ENCODE results near the gene RTN4R. TPM values are rescaled to one million over a fixed set of nuclear protein-coding genes. Genes with fewer than 3 reads are reported as not detected.
"Not testable (repeated sequence)": the region's sequence is repeated elsewhere in the genome, so short reads cannot be mapped to it uniquely, and the experiment has no call there.

Gene RTN4R
- total RNA-seq, 4 donors from 2014 or later = 5.0 to 12.9 TPM; not detected in 2

GRCh38 chr22:20275836-20276235 is 7.7 kb upstream of the RTN4R start:
- Histone ChIP-seq H3K9me3 (no peaks in the 10 kb centered on the region), H3K4me3 (no peak overlapping the region), H3K4me1 (no peaks in the 10 kb centered on the region), H3K36me3 (no peaks in the 10 kb centered on the region), H3K27ac (no peak overlapping the region), H3K27me3 (no peaks in the 10 kb centered on the region)
- TF ChIP-seq POLR2A (IDR thresholded peaks at IDR 0.05) (no peak), CTCF (IDR thresholded peaks at IDR 0.05) (no peak)
- intact Hi-C loops (cut with DNase I; ENCODE audit: low total_unique reads) = no loop called here
- DNase-seq = no peak

GRCh38 chr22:20275325-20275724 is 7.2 kb upstream of the RTN4R start:
- H3K9me3 ChIP-seq; DNase-seq; H3K4me1 ChIP-seq; H3K4me3 ChIP-seq; H3K27ac ChIP-seq; intact Hi-C loops (cut with DNase I; ENCODE audit: low total_unique reads); H3K27me3 ChIP-seq; H3K36me3 ChIP-seq: not testable (repeated sequence)

- H3K27ac ChIP-seq; H3K9me3 ChIP-seq; intact Hi-C loops (cut with DNase I; ENCODE audit: low total_unique reads); H3K36me3 ChIP-seq; H3K4me1 ChIP-seq; DNase-seq; H3K27me3 ChIP-seq; H3K4me3 ChIP-seq: not testable (repeated sequence)
Observed at GRCh38 chr22:20274374-20274773, 6.3 kb upstream of the RTN4R start.

- Histone ChIP-seq H3K27ac (no peak overlapping the region), H3K36me3 (no peaks in the 10 kb centered on the region)
- intact Hi-C loops (cut with DNase I; ENCODE audit: low total_unique reads) = no loop called here
Observed at GRCh38 chr22:20273758-20274181, 5.7 kb upstream of the RTN4R start.

GRCh38 chr22:20272700-20273099 is 4.6 kb upstream of the RTN4R start:
- no peak for DNase-seq
- no peaks in the 10 kb centered on the region for H3K36me3 ChIP-seq
- H3K4me3 ChIP-seq = no peak overlapping the region
- peaks cover 0 to 4% of the 10 kb centered on the region in 2 donors for H3K4me1 ChIP-seq
- no peaks in the 10 kb centered on the region for H3K27me3 ChIP-seq
- intact Hi-C loops (cut with DNase I; ENCODE audit: low total_unique reads) = no loop called here
- no peaks in the 10 kb centered on the region for H3K9me3 ChIP-seq
- H3K27ac ChIP-seq = no peak overlapping the region
- TF ChIP-seq POLR2A (IDR thresholded peaks at IDR 0.05) = no peak

More at GRCh38 chr22:20273758-20274181, 5.7 kb upstream of the RTN4R start:
- no peak for DNase-seq
- Histone ChIP-seq H3K27me3 (no peaks in the 10 kb centered on the region), H3K4me1 (no peaks in the 10 kb centered on the region), H3K4me3 (no peak overlapping the region), H3K9me3 (no peaks in the 10 kb centered on the region)
- TF ChIP-seq CTCF (IDR thresholded peaks at IDR 0.05) = no peak
- no peak for TF ChIP-seq POLR2A (IDR thresholded peaks at IDR 0.05)

GRCh38 chr22:20272174-20272573 is 4.1 kb upstream of the RTN4R start:
- TF ChIP-seq CTCF (IDR thresholded peaks at IDR 0.05) (no peak), POLR2A (IDR thresholded peaks at IDR 0.05) (no peak)
- intact Hi-C loops (cut with DNase I; ENCODE audit: low total_unique reads) = no loop called here
- DNase-seq = no peak
- Histone ChIP-seq H3K4me3 (no peak overlapping the region), H3K27ac (no peak overlapping the region), H3K36me3 (no peaks in the 10 kb centered on the region), H3K9me3 (no peaks in the 10 kb centered on the region), H3K4me1 (peaks cover 0 to 10% of the 10 kb centered on the region in 2 donors), H3K27me3 (no peaks in the 10 kb centered on the region)

Measured in uterus (tissue), 4 donors.